ENCODE data around the gene LPCAT3.

GRCh38 chr12:7004840-7005239, 13.4 kb downstream of the LPCAT3 start:
- TF ChIP-seq CTCF (conservative IDR thresholded peaks at IDR 0.05; ENCODE audit: low read depth, low read length) = no peak
- no peak for TF ChIP-seq EZH2 (IDR thresholded peaks at IDR 0.05; ENCODE audit: borderline replicate concordance, low read depth, low read length, poor library complexity, severe bottlenecking)
